GM21717 (cell line): ENCODE data around the gene TSPEAR.

Source experiments
- ATAC-seq: cut with Tn5 transposase; IDR thresholded peaks from one replicate; pipeline ENCODE4 v1.9.1; 2021; ENCODE audit warnings: mild to moderate bottlenecking, moderate library complexity; ENCODE audit not compliant: unreplicated experiment

Gene TSPEAR

GRCh38 chr21:44741921-44742320 is 30.5 kb upstream of the TSPEAR start:
- no peak for ATAC-seq

- ATAC-seq: no peak
Measured at GRCh38 chr21:44740742-44741141, 29.4 kb upstream of the TSPEAR start.

GRCh38 chr21:44739316-44739715 is 27.9 kb upstream of the TSPEAR start:
- ATAC-seq: no peak

GRCh38 chr21:44738621-44739020 is 27.2 kb upstream of the TSPEAR start:
- no peak for ATAC-seq

GRCh38 chr21:44737706-44738354 is 26.5 kb upstream of the TSPEAR start:
- ATAC-seq: no peak

GRCh38 chr21:44736291-44737004 is 25.1 kb upstream of the TSPEAR start:
- no peak for ATAC-seq

GRCh38 chr21:44735821-44736220 is 24.4 kb upstream of the TSPEAR start:
- ATAC-seq: no peak

- no peak for ATAC-seq
Measured at GRCh38 chr21:44734841-44735240, 23.5 kb upstream of the TSPEAR start.

- ATAC-seq: no peak
Measured at GRCh38 chr21:44734026-44734745, 22.8 kb upstream of the TSPEAR start.

- ATAC-seq: no peak
Measured at GRCh38 chr21:44732956-44733355, 21.6 kb upstream of the TSPEAR start.

GRCh38 chr21:44732263-44732662 is 20.9 kb upstream of the TSPEAR start:
- no peak for ATAC-seq

GRCh38 chr21:44730951-44731579 is 19.7 kb upstream of the TSPEAR start:
- ATAC-seq: no peak

GRCh38 chr21:44730028-44730395 is 18.6 kb upstream of the TSPEAR start:
- ATAC-seq: no peak

GRCh38 chr21:44729336-44730027 is 18.1 kb upstream of the TSPEAR start:
- ATAC-seq: no peak

- no peak for ATAC-seq
Measured at GRCh38 chr21:44728716-44729115, 17.3 kb upstream of the TSPEAR start.

GRCh38 chr21:44727757-44728156 is 16.4 kb upstream of the TSPEAR start:
- no peak for ATAC-seq

GRCh38 chr21:44727321-44727720 is 15.9 kb upstream of the TSPEAR start:
- ATAC-seq: no peak

GRCh38 chr21:44726826-44727225 is 15.5 kb upstream of the TSPEAR start:
- no peak for ATAC-seq

GRCh38 chr21:44724926-44725325 is 13.6 kb upstream of the TSPEAR start:
- ATAC-seq: no peak

GRCh38 chr21:44724196-44724595 is 12.8 kb upstream of the TSPEAR start:
- no peak for ATAC-seq
